ENCODE data around the gene FOSL1. TPM values are rescaled to one million over a fixed set of nuclear protein-coding genes. Genes with fewer than 3 reads are reported as not detected.

The FOSL1 gene
- total and polyA plus RNA-seq, 2 of the 13 experiments (the other 11 are each of a cell fraction or from before 2014, with no cell fraction given): 4.0 to 4.1 TPM

DNA sequence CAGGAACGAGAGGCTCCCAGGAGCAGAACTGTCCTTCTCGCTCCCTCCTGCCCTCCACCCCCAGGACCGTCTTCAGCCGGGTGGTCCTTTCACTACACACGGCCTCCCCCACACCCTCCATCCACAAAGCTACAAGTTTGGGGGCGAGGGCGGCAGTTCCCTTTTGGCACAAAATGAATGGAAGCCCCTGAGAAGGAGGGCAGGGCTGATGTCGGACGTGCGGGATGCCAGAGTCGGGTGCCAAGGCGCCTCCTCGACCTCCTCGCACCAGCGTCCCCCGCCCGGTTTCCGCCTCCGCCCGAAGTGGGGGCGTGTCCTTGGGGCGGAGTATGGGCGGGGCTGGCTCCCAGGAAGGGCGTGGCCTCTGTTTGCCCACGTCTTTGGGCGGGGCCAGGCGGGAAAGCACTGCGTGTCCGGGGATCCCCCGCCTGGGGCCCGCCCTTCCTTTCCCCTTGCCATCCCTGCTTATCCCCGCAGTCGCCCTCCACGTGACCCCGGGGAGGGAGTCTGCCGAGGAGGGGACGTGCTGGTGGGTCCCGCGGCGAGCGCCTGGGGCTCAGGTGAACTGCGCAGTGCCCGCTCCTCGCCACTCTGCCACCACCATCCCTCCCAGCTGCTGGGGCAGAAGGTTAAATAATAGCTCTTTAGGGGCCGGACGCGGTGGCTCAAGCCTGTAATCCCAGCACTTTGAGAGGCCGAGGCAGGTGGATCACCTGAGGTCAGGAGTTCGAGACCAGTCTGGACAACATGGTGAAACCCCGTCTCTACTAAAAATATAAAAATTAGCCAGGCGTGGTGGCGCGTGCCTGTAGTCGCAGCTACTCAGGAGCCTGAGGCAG is 26.7 kb downstream of the FOSL1 start (continued):
- TF ChIP-seq, protein P1, sequence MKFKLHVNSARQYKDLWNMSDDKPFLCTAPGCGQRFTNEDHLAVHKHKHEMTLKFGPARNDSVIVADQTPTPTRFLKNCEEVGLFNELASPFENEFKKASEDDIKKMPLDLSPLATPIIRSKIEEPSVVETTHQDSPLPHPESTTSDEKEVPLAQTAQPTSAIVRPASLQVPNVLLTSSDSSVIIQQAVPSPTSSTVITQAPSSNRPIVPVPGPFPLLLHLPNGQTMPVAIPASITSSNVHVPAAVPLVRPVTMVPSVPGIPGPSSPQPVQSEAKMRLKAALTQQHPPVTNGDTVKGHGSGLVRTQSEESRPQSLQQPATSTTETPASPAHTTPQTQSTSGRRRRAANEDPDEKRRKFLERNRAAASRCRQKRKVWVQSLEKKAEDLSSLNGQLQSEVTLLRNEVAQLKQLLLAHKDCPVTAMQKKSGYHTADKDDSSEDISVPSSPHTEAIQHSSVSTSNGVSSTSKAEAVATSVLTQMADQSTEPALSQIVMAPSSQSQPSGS (CRISPR knock-in tag; IDR thresholded peaks at IDR 0.05): 0 out of 2 replicates have a peak, but pooled peaks have one; percentile 13
- TF ChIP-seq ZC3H13 (CRISPR knock-in tag; IDR thresholded peaks at IDR 0.05) (peak; percentile 57), SCMH1 (CRISPR knock-in tag; IDR thresholded peaks at IDR 0.05; ENCODE audit: borderline replicate concordance) (no peak), HOXA9 (CRISPR knock-in tag; IDR thresholded peaks at IDR 0.05; ENCODE audit: borderline replicate concordance) (no peak), HNRNPH1 (optimal IDR thresholded peaks at IDR 0.05; ENCODE audit: low read depth, low read length) (no peak), ZNF124 (CRISPR knock-in tag; IDR thresholded peaks at IDR 0.05) (no peak), ZNF12 (CRISPR knock-in tag; IDR thresholded peaks at IDR 0.05) (no peak), RARG (CRISPR knock-in tag; IDR thresholded peaks at IDR 0.05; ENCODE audit: low read depth) (no peak), ZNF788 (CRISPR knock-in tag; IDR thresholded peaks at IDR 0.05; ENCODE audit: borderline replicate concordance) (peak; percentile 84; the same call in 1 of the 2 replicates), ZNF101 (CRISPR knock-in tag; IDR thresholded peaks at IDR 0.05; ENCODE audit: borderline replicate concordance, low read depth) (no peak), ZNF530 (CRISPR knock-in tag; IDR thresholded peaks at IDR 0.05; ENCODE audit: low read depth) (no peak), ZNF75D (CRISPR knock-in tag; IDR thresholded peaks at IDR 0.05; ENCODE audit: borderline replicate concordance) (no peak), HNRNPL (IDR thresholded peaks at IDR 0.05; ENCODE audit: low read depth, low read length) (peak; percentile 63; the same call in 1 of the 2 replicates), ZNF747 (CRISPR knock-in tag; IDR thresholded peaks at IDR 0.05; ENCODE audit: borderline replicate concordance) (no peak), ARNTL (CRISPR knock-in tag; IDR thresholded peaks at IDR 0.05) (peak; percentile 94), ZNF672 (CRISPR knock-in tag; IDR thresholded peaks at IDR 0.05) (peak; percentile 68; the same call in 1 of the 2 replicates), GABPA (IDR thresholded peaks at IDR 0.05; ENCODE audit: low read depth, low read length) (peak; percentile 47; the same call in 1 of the 2 replicates), GABPA (CRISPR knock-in tag; IDR thresholded peaks at IDR 0.05; ENCODE audit: low read depth) (peak; percentile 72), GATAD2A (CRISPR knock-in tag; IDR thresholded peaks at IDR 0.05) (0 out of 2 replicates have a peak, but pooled peaks have one; percentile 35), MAF1 (CRISPR knock-in tag; IDR thresholded peaks at IDR 0.05; ENCODE audit: borderline replicate concordance) (no peak), ZNF160 (CRISPR knock-in tag; IDR thresholded peaks at IDR 0.05) (no peak)
- TF ChIP-seq, protein P2, sequence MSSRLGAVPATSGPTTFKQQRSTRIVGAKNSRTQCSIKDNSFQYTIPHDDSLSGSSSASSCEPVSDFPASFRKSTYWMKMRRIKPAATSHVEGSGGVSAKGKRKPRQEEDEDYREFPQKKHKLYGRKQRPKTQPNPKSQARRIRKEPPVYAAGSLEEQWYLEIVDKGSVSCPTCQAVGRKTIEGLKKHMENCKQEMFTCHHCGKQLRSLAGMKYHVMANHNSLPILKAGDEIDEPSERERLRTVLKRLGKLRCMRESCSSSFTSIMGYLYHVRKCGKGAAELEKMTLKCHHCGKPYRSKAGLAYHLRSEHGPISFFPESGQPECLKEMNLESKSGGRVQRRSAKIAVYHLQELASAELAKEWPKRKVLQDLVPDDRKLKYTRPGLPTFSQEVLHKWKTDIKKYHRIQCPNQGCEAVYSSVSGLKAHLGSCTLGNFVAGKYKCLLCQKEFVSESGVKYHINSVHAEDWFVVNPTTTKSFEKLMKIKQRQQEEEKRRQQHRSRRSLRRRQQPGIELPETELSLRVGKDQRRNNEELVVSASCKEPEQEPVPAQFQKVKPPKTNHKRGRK (CRISPR knock-in tag; IDR thresholded peaks at IDR 0.05): no peak
- TF ChIP-seq, protein P3, sequence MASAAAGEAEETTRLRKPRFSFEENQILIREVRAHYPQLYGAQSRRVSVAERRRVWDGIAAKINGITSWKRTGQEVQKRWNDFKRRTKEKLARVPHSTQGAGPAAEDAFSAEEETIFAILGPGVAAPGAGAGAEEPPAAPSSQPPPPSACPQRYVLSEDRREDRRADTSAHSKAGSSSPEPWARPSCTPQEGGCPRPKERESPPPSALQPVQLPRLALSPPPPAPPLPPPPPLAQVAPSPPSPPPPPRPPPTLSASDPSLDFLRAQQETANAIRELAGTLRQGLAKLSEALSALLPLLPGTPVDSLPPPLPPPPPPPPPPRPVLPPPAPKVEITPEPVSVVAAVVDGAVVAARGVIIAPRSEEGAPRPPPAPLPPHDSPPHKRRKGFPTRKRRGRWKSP (CRISPR knock-in tag; IDR thresholded peaks at IDR 0.05): no peak; the same call in 1 of the 2 replicates
- TF ChIP-seq, protein P4, sequence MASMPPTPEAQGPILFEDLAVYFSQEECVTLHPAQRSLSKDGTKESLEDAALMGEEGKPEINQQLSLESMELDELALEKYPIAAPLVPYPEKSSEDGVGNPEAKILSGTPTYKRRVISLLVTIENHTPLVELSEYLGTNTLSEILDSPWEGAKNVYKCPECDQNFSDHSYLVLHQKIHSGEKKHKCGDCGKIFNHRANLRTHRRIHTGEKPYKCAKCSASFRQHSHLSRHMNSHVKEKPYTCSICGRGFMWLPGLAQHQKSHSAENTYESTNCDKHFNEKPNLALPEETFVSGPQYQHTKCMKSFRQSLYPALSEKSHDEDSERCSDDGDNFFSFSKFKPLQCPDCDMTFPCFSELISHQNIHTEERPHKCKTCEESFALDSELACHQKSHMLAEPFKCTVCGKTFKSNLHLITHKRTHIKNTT (CRISPR knock-in tag; IDR thresholded peaks at IDR 0.05): no peak
